KG1 (cell line): ENCODE data around the gene FBRSL1.
A peak's percentile ranks its signal among the peaks of the same experiment; 100 is the strongest.

Experiments
- DNase-seq: peaks from one replicate; lab custom pipeline; 2025; lab: John Stamatoyannopoulos, UW

The FBRSL1 gene

GRCh38 chr12:132558861-132559623 lies 69.1 kb downstream of the FBRSL1 start:
- DNase-seq = peak; percentile 6

GRCh38 chr12:132559652-132560363 lies 69.9 kb downstream of the FBRSL1 start:
- peak; percentile 17 for DNase-seq

- no peak for DNase-seq
Observed at GRCh38 chr12:132560364-132560613, 70.3 kb downstream of the FBRSL1 start.

- peak; percentile 71 for DNase-seq
Observed at GRCh38 chr12:132560614-132561426, 70.9 kb downstream of the FBRSL1 start.
